Neural progenitor cell (in vitro differentiated cells): Measurements from ENCODE around the gene NOSTRIN. TPM values are rescaled to one million over a fixed set of nuclear protein-coding genes. Genes with fewer than 3 reads are reported as not detected.

Source experiments
- DNase-seq: peaks from one replicate; pipeline ENCODE4 v3.0.0-alpha.2; 2016; ENCODE audit warnings: low spot score
- H2AFZ ChIP-seq: fragments of 200-600 bp; sonication (generic); replicated peaks from 2 replicates; pipeline ENCODE4 v1.6.1; 2016; ENCODE audit warnings: antibody characterized with exemption
- H3F3A ChIP-seq: fragments of 200-600 bp; sonication (generic); 2 replicates; pipeline ENCODE4 v1.6.1; 2016; ENCODE audit warnings: antibody characterized with exemption, low read depth
- H3K27ac ChIP-seq: fragments of 200-600 bp; sonication (generic); 2 replicates; pipeline ENCODE4 v1.5.1; 2016; ENCODE audit warnings: mild to moderate bottlenecking
- H3K27me3 ChIP-seq: fragments of 200-600 bp; sonication (generic); 2 replicates; pipeline ENCODE4 v1.6.1; 2016; ENCODE audit warnings: mild to moderate bottlenecking, moderate library complexity
- H3K36me3 ChIP-seq: fragments of 200-600 bp; sonication (generic); 2 replicates; pipeline ENCODE4 v1.5.1; 2016
- H3K4me1 ChIP-seq: fragments of 200-600 bp; sonication (generic); 2 replicates; pipeline ENCODE4 v1.6.1; 2016; ENCODE audit warnings: mixed run types
- H3K4me2 ChIP-seq: fragments of 200-600 bp; sonication (generic); 2 replicates; pipeline ENCODE4 v1.6.1; 2016
- H3K4me3 ChIP-seq: fragments of 200-600 bp; sonication (generic); 2 replicates; pipeline ENCODE4 v1.5.1; 2016
- H3K79me2 ChIP-seq: fragments of 200-600 bp; sonication (generic); 2 replicates; pipeline ENCODE4 v1.6.1; 2016; ENCODE audit warnings: low read depth
- H3K9ac ChIP-seq: fragments of 200-600 bp; sonication (generic); 2 replicates; pipeline ENCODE4 v1.6.1; 2016
- H3K9me3 ChIP-seq: fragments of 200-600 bp; sonication (generic); 2 replicates; pipeline ENCODE4 v1.5.1; 2016; ENCODE audit warnings: low read depth
- H4K20me1 ChIP-seq: fragments of 200-600 bp; sonication (generic); 2 replicates; pipeline ENCODE4 v1.6.1; 2016; ENCODE audit warnings: low read depth
- H3K27ac Mint-ChIP-seq: 3 replicates; pipeline ENCODE4 v1.8.0; 2021; ENCODE audit warnings: mixed read lengths
- H3K27me3 Mint-ChIP-seq: 2 replicates; pipeline ENCODE4 v1.8.0; 2022; ENCODE audit warnings: low read depth, mild to moderate bottlenecking, inconsistent platforms, moderate library complexity, mixed read lengths; ENCODE audit not compliant: insufficient read depth
- H3K36me3 Mint-ChIP-seq: 3 replicates; pipeline ENCODE4 v1.8.0; 2021; ENCODE audit warnings: mixed read lengths
- H3K4me1 Mint-ChIP-seq: 3 replicates; pipeline ENCODE4 v1.8.0; 2021; ENCODE audit warnings: mixed read lengths
- H3K4me3 Mint-ChIP-seq: 3 replicates; pipeline ENCODE4 v1.8.0; 2021; ENCODE audit warnings: mild to moderate bottlenecking, moderate library complexity, mixed read lengths
- H3K9me3 Mint-ChIP-seq: 3 replicates; pipeline ENCODE4 v1.8.0; 2020; ENCODE audit warnings: mixed read lengths
- CTCF ChIP-seq: fragments of 200-600 bp; sonication (generic); IDR thresholded peaks from 2 replicates; pipeline ENCODE4 v1.5.1; 2017; ENCODE audit warnings: antibody characterized with exemption, mild to moderate bottlenecking
- EZH2 ChIP-seq: fragments of 200-600 bp; sonication (generic); IDR thresholded peaks from 2 replicates; pipeline ENCODE4 v1.6.1; 2017; ENCODE audit warnings: antibody characterized with exemption, mild to moderate bottlenecking, moderate library complexity
- EZH2phosphoT487 ChIP-seq: fragments of 200-600 bp; sonication (generic); IDR thresholded peaks from 2 replicates; pipeline ENCODE4 v1.6.1; 2017; ENCODE audit warnings: antibody characterized with exemption
- total RNA-seq: library from RNA; depleted of rRNA; stranded (reverse); fragments of >200 nt; gene quantifications from 2 replicates; pipeline ENCODE4 v1.2.3, GENCODE V29; 2015; ENCODE audit warnings: low replicate concordance

The NOSTRIN gene
- total RNA-seq, 1 donor from 2014 or later, result not detected

- Mint-ChIP-seq H3K4me1 (peaks cover 29% of the 10 kb centered on the region), H3K4me3 (no peak overlapping the region), H3K27ac (no peak overlapping the region), H3K27me3 (peaks cover 2% of the 10 kb centered on the region), H3K9me3 (peaks cover 3% of the 10 kb centered on the region), H3K36me3 (no peaks in the 10 kb centered on the region)
- Histone ChIP-seq H3K79me2 (no peaks in the 10 kb centered on the region), H3K4me3 (no peak overlapping the region), H4K20me1 (no peaks in the 10 kb centered on the region), H3K9me3 (no peaks in the 10 kb centered on the region), H3K4me2 (no peak overlapping the region), H3K9ac (no peak overlapping the region), H3F3A (no peaks in the 10 kb centered on the region), H3K27ac (no peak overlapping the region), H3K27me3 (no peaks in the 10 kb centered on the region), H3K36me3 (no peaks in the 10 kb centered on the region), H2AFZ (no peak overlapping the region), H3K4me1 (peaks cover 26% of the 10 kb centered on the region)
- no peak for TF ChIP-seq EZH2phosphoT487
- no peak for TF ChIP-seq CTCF
- no peak for TF ChIP-seq EZH2
- DNase-seq, result no peak
Measured at GRCh38 chr2:168797286-168797655, 5.2 kb upstream of the NOSTRIN start.

GRCh38 chr2:168798076-168798887, 4.2 kb upstream of the NOSTRIN start:
- TF ChIP-seq EZH2phosphoT487, result no peak
- no peak for TF ChIP-seq EZH2
- no peak for TF ChIP-seq CTCF
- no peaks in the 10 kb centered on the region for H3K9me3 ChIP-seq
- no peaks in the 10 kb centered on the region for H4K20me1 ChIP-seq
- no peak overlapping the region for H3K27ac ChIP-seq
- no peak overlapping the region for H3K27ac Mint-ChIP-seq
- H3F3A ChIP-seq, result no peaks in the 10 kb centered on the region
- H3K4me1 Mint-ChIP-seq, result peaks cover 30% of the 10 kb centered on the region
- H3K4me2 ChIP-seq, result no peak overlapping the region
- H3K9ac ChIP-seq, result no peak overlapping the region
- H3K4me1 ChIP-seq, result peaks cover 26% of the 10 kb centered on the region
- no peaks in the 10 kb centered on the region for H3K27me3 ChIP-seq
- no peaks in the 10 kb centered on the region for H3K9me3 Mint-ChIP-seq
- H3K79me2 ChIP-seq, result no peaks in the 10 kb centered on the region
- no peaks in the 10 kb centered on the region for H3K27me3 Mint-ChIP-seq
- H3K4me3 ChIP-seq, result no peak overlapping the region
- no peaks in the 10 kb centered on the region for H3K36me3 Mint-ChIP-seq
- no peak overlapping the region for H2AFZ ChIP-seq
- no peak overlapping the region for H3K4me3 Mint-ChIP-seq
- DNase-seq, result peak; percentile 56
- no peaks in the 10 kb centered on the region for H3K36me3 ChIP-seq

- Histone ChIP-seq H3K27ac (no peak overlapping the region), H3K4me2 (no peak overlapping the region), H3K4me3 (no peak overlapping the region), H3K9ac (no peak overlapping the region), H2AFZ (peak overlapping the region; percentile 5), H4K20me1 (no peaks in the 10 kb centered on the region), H3K27me3 (no peaks in the 10 kb centered on the region), H3K36me3 (no peaks in the 10 kb centered on the region), H3K4me1 (peaks cover 26% of the 10 kb centered on the region), H3K9me3 (no peaks in the 10 kb centered on the region), H3K79me2 (no peaks in the 10 kb centered on the region), H3F3A (no peaks in the 10 kb centered on the region)
- DNase-seq, result no peak
- TF ChIP-seq CTCF (no peak), EZH2 (no peak), EZH2phosphoT487 (no peak)
- no peak overlapping the region for H3K4me3 Mint-ChIP-seq
- no peaks in the 10 kb centered on the region for H3K36me3 Mint-ChIP-seq
- no peaks in the 10 kb centered on the region for H3K27me3 Mint-ChIP-seq
- peaks cover 30% of the 10 kb centered on the region for H3K4me1 Mint-ChIP-seq
- no peaks in the 10 kb centered on the region for H3K9me3 Mint-ChIP-seq
- H3K27ac Mint-ChIP-seq, result no peak overlapping the region
Measured at GRCh38 chr2:168798888-168799410, 3.5 kb upstream of the NOSTRIN start.
